Panc1 (cell line): ENCODE results near the gene GPR139. TPM values are rescaled to one million over a fixed set of nuclear protein-coding genes. Genes with fewer than 3 reads are reported as not detected.

ENCODE experiments used
- ATAC-seq: fragments of 200-7000 bp; cut with Tn5 transposase; 2 replicates; pipeline ENCODE4 v1.9.1; 2020; ENCODE audit warnings: mild to moderate bottlenecking, moderate library complexity
- BruUV-seq: library from RNA; stranded (reverse); fragments of 400-500 nt; replicated peaks from 2 replicates; lab custom pipeline; 2021; lab: Mats Ljungman, UMichigan
- CTCF ChIA-PET: fragments of 300-600 bp; sonication (Branson Sonifier 250); formaldehyde crosslinking; loops from one replicate; lab custom pipeline; 2022; ENCODE audit warnings: antibody characterized with exemption; lab: Charles Lee
- POLR2A ChIA-PET: fragments of 300-600 bp; sonication (Branson Sonifier 250); formaldehyde crosslinking; loops from one replicate; lab custom pipeline; 2022; ENCODE audit warnings: antibody characterized with exemption; lab: Charles Lee
- DNase-seq: peaks from one replicate; pipeline ENCODE4 v3.0.0-alpha.2; 2010; ENCODE audit warnings: low read depth, low spot score
- H3K27ac ChIP-seq: 2 replicates; pipeline ENCODE4 v1.5.1; 2011; ENCODE audit warnings: mild to moderate bottlenecking, low read length, inconsistent platforms
- H3K27me3 ChIP-seq: fragments of 200-500 bp; sonication (Bioruptor generic); 2 replicates; pipeline ENCODE4 v1.6.0; 2014; ENCODE audit warnings: low read length, inconsistent platforms; ENCODE audit not compliant: control insufficient read depth, insufficient read depth
- H3K36me3 ChIP-seq: fragments of 200-500 bp; sonication (Bioruptor generic); 2 replicates; pipeline ENCODE4 v1.5.1; 2014; ENCODE audit warnings: inconsistent platforms, mild to moderate bottlenecking, low read length, moderate library complexity; ENCODE audit not compliant: control insufficient read depth, insufficient read depth
- H3K4me1 ChIP-seq: 2 replicates; pipeline ENCODE4 v1.5.1; 2011; ENCODE audit warnings: inconsistent platforms, mild to moderate bottlenecking, low read length, moderate library complexity; ENCODE audit not compliant: control insufficient read depth, insufficient read depth
- H3K4me3 ChIP-seq, 2 experiments: 2 replicates each; pipeline ENCODE4 v1.5.1; 2011 to 2012; ENCODE audit warnings: low read depth in 2 of 2, low read length in 2 of 2, mild to moderate bottlenecking in 2 of 2, inconsistent platforms in 1 of 2, moderate library complexity in 1 of 2
- H3K9me3 ChIP-seq: fragments of 200-500 bp; sonication (Bioruptor generic); 2 replicates; pipeline ENCODE4 v1.5.1; 2014; ENCODE audit warnings: low read depth, mild to moderate bottlenecking, inconsistent platforms, low read length, moderate library complexity; ENCODE audit not compliant: control insufficient read depth, insufficient read depth
- CTCF ChIP-seq: fragments of 450-650 bp; IDR thresholded peaks from 2 replicates; pipeline ENCODE4 v1.5.1; 2017; ENCODE audit warnings: mild to moderate bottlenecking
- POLR2AphosphoS5 ChIP-seq: IDR thresholded peaks from 2 replicates; pipeline ENCODE4 v1.6.1; 2012; ENCODE audit warnings: mild to moderate bottlenecking, low read depth, low read length, moderate library complexity
- REST ChIP-seq, 2 experiments: IDR thresholded peaks; 2 replicates each; pipeline ENCODE4 v1.6.1; 2011 to 2012; ENCODE audit warnings: low read depth in 2 of 2, control low read depth in 1 of 2, low read length in 1 of 2, mild to moderate bottlenecking in 1 of 2, moderate library complexity in 1 of 2; ENCODE audit not compliant: insufficient read depth in 1 of 2
- SIN3A ChIP-seq: IDR thresholded peaks from 2 replicates; pipeline ENCODE4 v1.6.1; 2012; ENCODE audit warnings: low read depth, mild to moderate bottlenecking, low read length, moderate library complexity, borderline replicate concordance; ENCODE audit not compliant: insufficient read depth
- TCF7L2 ChIP-seq: IDR thresholded peaks from 2 replicates; pipeline ENCODE4 v1.6.1; 2011; ENCODE audit warnings: mild to moderate bottlenecking, low read depth, low read length, inconsistent platforms
- in situ Hi-C: cut with HindIII; loops from 2 replicates; pipeline ENCODE4 v1.10.0; 2016; ENCODE audit warnings: low sequenced_read_pairs, low pct_unique_long_range_greater_than_20kb
- intact Hi-C: fragments of 100-400 bp; cut with micrococcal nuclease; formaldehyde crosslinking; loops from one replicate; pipeline ENCODE4 v1.10.0; 2022; ENCODE audit not compliant: unreplicated experiment
- total RNA-seq: library from RNA; stranded (reverse); gene quantifications from one replicate; pipeline ENCODE4 v1.2.1, GENCODE V29; 2021; ENCODE audit not compliant: unreplicated experiment

The GPR139 gene
- total RNA-seq, 1 experiment from 2014 or later, result not detected

GRCh38 chr16:20102521-20102920 lies 28.8 kb upstream of the GPR139 start:
- POLR2A ChIA-PET, result no interaction called here
- BruUV-seq, result no TSS peak
- intact Hi-C loops, result no loop called here

GRCh38 chr16:20102021-20102420 lies 28.3 kb upstream of the GPR139 start:
- DNase-seq (no peak), ATAC-seq (no peak)
- no TSS peak for BruUV-seq
- in situ Hi-C loops, result no loop called here
- Histone ChIP-seq H3K4me3 (no peak overlapping the region), H3K36me3 (no peaks in the 10 kb centered on the region), H3K27ac (no peak overlapping the region), H3K27me3 (peaks cover 14% of the 10 kb centered on the region), H3K4me1 (no peaks in the 10 kb centered on the region), H3K9me3 (no peaks in the 10 kb centered on the region)
- TF ChIP-seq REST (IDR thresholded peaks at IDR 0.05; ENCODE audit: insufficient read depth in 1 of 2, low read depth in 2 of 2, low read length in 1 of 2) (no peak), TCF7L2 (no peak), POLR2AphosphoS5 (no peak), CTCF (no peak), SIN3A (no peak)
- CTCF ChIA-PET, result no interaction called here
- intact Hi-C loops, result no loop called here
- POLR2A ChIA-PET, result no interaction called here

More at GRCh38 chr16:20102521-20102920, 28.8 kb upstream of the GPR139 start:
- Histone ChIP-seq H3K27ac (no peak overlapping the region), H3K27me3 (peaks cover 15% of the 10 kb centered on the region), H3K4me1 (no peaks in the 10 kb centered on the region), H3K9me3 (no peaks in the 10 kb centered on the region), H3K4me3 (no peak overlapping the region), H3K36me3 (no peaks in the 10 kb centered on the region)
- in situ Hi-C loops, result no loop called here
- CTCF ChIA-PET, result no interaction called here
- TF ChIP-seq SIN3A, result no peak
- TF ChIP-seq TCF7L2, result no peak
- TF ChIP-seq REST (IDR thresholded peaks at IDR 0.05; ENCODE audit: insufficient read depth in 1 of 2, low read depth in 2 of 2, low read length in 1 of 2), result no peak
- DNase-seq (no peak), ATAC-seq (no peak)
